Tibial nerve (tissue), 4 donors: ENCODE data around the gene EBF4. TPM values are rescaled to one million over a fixed set of nuclear protein-coding genes. Genes with fewer than 3 reads are reported as not detected.

ENCODE experiments used
- DNase-seq, 2 donors: peaks; one replicate each; pipeline ENCODE4 v3.0.0-alpha.2; 2019; ENCODE audit warnings: low spot score in 2 of 2
- H3K27ac ChIP-seq, 4 donors: fragments of 200-600 bp; sonication (generic) in 3 of 4; one replicate each; pipeline ENCODE4 v1.5.1; 2017 to 2019; ENCODE audit warnings: mild to moderate bottlenecking in 1 of 4
- H3K27me3 ChIP-seq, 2 donors: fragments of 200-600 bp; sonication (generic) in 1 of 2; one replicate each; pipeline versions ENCODE4 v1.5.1 to v1.6.0; 2017 to 2019
- H3K36me3 ChIP-seq, 3 donors: fragments of 200-600 bp; sonication (generic); one replicate each; pipeline ENCODE4 v1.5.1; 2018 to 2019
- H3K4me1 ChIP-seq, 4 donors: fragments of 200-600 bp; sonication (generic) in 3 of 4; one replicate each; pipeline ENCODE4 v1.5.1; 2017 to 2019
- H3K4me3 ChIP-seq, 4 donors: fragments of 200-600 bp; sonication (generic) in 3 of 4; one replicate each; pipeline ENCODE4 v1.5.1; 2017 to 2019; ENCODE audit warnings: mild to moderate bottlenecking in 1 of 4, moderate library complexity in 1 of 4
- H3K9me3 ChIP-seq, 4 donors: fragments of 200-600 bp; sonication (generic) in 3 of 4; one replicate each; pipeline ENCODE4 v1.5.1; 2017 to 2019
- CTCF ChIP-seq, 5 experiments: fragments of 200-600 bp in 3 of 5; fragments of 450-650 bp in 2 of 5; sonication (generic) in 3 of 5; IDR thresholded peaks; one replicate each; pipeline ENCODE4 v1.5.1; 2016 to 2019; ENCODE audit warnings: antibody characterized with exemption in 5 of 5, mild to moderate bottlenecking in 3 of 5, moderate library complexity in 2 of 5
- EP300 ChIP-seq, 2 donors: sonication (generic); formaldehyde crosslinking; IDR thresholded peaks; one replicate each; pipeline ENCODE4 v1.6.1; 2017; ENCODE audit warnings: antibody characterized with exemption in 2 of 2, mild to moderate bottlenecking in 1 of 2
- POLR2A ChIP-seq, 2 donors: fragments of 450-650 bp; IDR thresholded peaks; one replicate each; pipeline ENCODE4 v1.6.1; 2017; ENCODE audit warnings: antibody characterized with exemption in 2 of 2, mild to moderate bottlenecking in 2 of 2, moderate library complexity in 2 of 2
- WGBS, 2 donors: methylation state at CpG; one replicate each; pipeline ENCODE4 v1.1.5; 2018; 5-methylcytosine and 5-hydroxymethylcytosine counted together
- total RNA-seq, 4 donors: library from RNA; depleted of rRNA; stranded (reverse); fragments of >200 nt; gene quantifications; one replicate each; pipeline ENCODE4 v1.1.0, GENCODE V29; 2016

The EBF4 gene
- total RNA-seq, 4 donors from 2014 or later, result 4.8 to 17.5 (median 10.4) TPM

- no peak for TF ChIP-seq EP300 (IDR thresholded peaks at IDR 0.05)
- no peak for TF ChIP-seq POLR2A (IDR thresholded peaks at IDR 0.05)
- TF ChIP-seq CTCF (IDR thresholded peaks at IDR 0.05), result no peak
- no peak for DNase-seq
- H3K4me1 ChIP-seq, result no peaks in the 10 kb centered on the region
- 72 to 76% methylated on average over 10 to 14 of the region's 14 CpGs for WGBS, 2 donors
- H3K27me3 ChIP-seq, result no peaks in the 10 kb centered on the region
- H3K4me3 ChIP-seq, result no peak overlapping the region
- peaks cover 0 to 16% (median 0%) of the 10 kb centered on the region in 3 donors for H3K36me3 ChIP-seq
- no peak overlapping the region for H3K27ac ChIP-seq
- H3K9me3 ChIP-seq, result no peaks in the 10 kb centered on the region
Observed at GRCh38 chr20:2705931-2706645, 13.5 kb downstream of the EBF4 start.

- Histone ChIP-seq H3K36me3 (peaks cover 0 to 16% (median 0%) of the 10 kb centered on the region in 3 donors), H3K4me1 (no peaks in the 10 kb centered on the region), H3K27me3 (no peaks in the 10 kb centered on the region), H3K27ac (no peak overlapping the region), H3K4me3 (no peak overlapping the region), H3K9me3 (no peaks in the 10 kb centered on the region)
- TF ChIP-seq CTCF (IDR thresholded peaks at IDR 0.05) (no peak), POLR2A (IDR thresholded peaks at IDR 0.05) (no peak), EP300 (IDR thresholded peaks at IDR 0.05) (no peak)
- DNase-seq, result no peak
- 65 to 73% methylated on average over 6 of the region's 6 CpGs for WGBS, 2 donors
Observed at GRCh38 chr20:2706688-2707352, 14.2 kb downstream of the EBF4 start.

GRCh38 chr20:2707353-2708072 lies 14.9 kb downstream of the EBF4 start:
- peaks cover 0 to 16% (median 0%) of the 10 kb centered on the region in 3 donors for H3K36me3 ChIP-seq
- H3K27me3 ChIP-seq, result no peaks in the 10 kb centered on the region
- WGBS, 2 donors, result 74 to 78% methylated on average over 7 to 12 of the region's 12 CpGs
- no peaks in the 10 kb centered on the region for H3K4me1 ChIP-seq
- no peak overlapping the region for H3K27ac ChIP-seq
- no peaks in the 10 kb centered on the region for H3K9me3 ChIP-seq
- H3K4me3 ChIP-seq, result no peak overlapping the region
- TF ChIP-seq CTCF (IDR thresholded peaks at IDR 0.05) (no peak), POLR2A (IDR thresholded peaks at IDR 0.05) (no peak), EP300 (IDR thresholded peaks at IDR 0.05) (no peak)
- DNase-seq, result no peak

- H3K4me3 ChIP-seq, result no peak overlapping the region
- no peak overlapping the region for H3K27ac ChIP-seq
- no peak for DNase-seq
- 57 to 70% methylated on average over 3 to 5 of the region's 5 CpGs for WGBS, 2 donors
- peaks cover 0 to 16% (median 0%) of the 10 kb centered on the region in 3 donors for H3K36me3 ChIP-seq
- H3K9me3 ChIP-seq, result no peaks in the 10 kb centered on the region
- TF ChIP-seq POLR2A (IDR thresholded peaks at IDR 0.05) (no peak), CTCF (IDR thresholded peaks at IDR 0.05) (no peak), EP300 (IDR thresholded peaks at IDR 0.05) (no peak)
- no peaks in the 10 kb centered on the region for H3K27me3 ChIP-seq
- H3K4me1 ChIP-seq, result no peaks in the 10 kb centered on the region
Observed at GRCh38 chr20:2708073-2708415, 15.5 kb downstream of the EBF4 start.

GRCh38 chr20:2708665-2709064 lies 16.1 kb downstream of the EBF4 start:
- DNase-seq, result no peak
- Histone ChIP-seq H3K36me3 (peaks cover 0 to 16% (median 0%) of the 10 kb centered on the region in 3 donors), H3K27ac (no peak overlapping the region), H3K9me3 (no peaks in the 10 kb centered on the region), H3K27me3 (no peaks in the 10 kb centered on the region), H3K4me3 (no peak overlapping the region), H3K4me1 (no peaks in the 10 kb centered on the region)
- no peak for TF ChIP-seq CTCF (IDR thresholded peaks at IDR 0.05)
- TF ChIP-seq EP300 (IDR thresholded peaks at IDR 0.05), result no peak
- TF ChIP-seq POLR2A (IDR thresholded peaks at IDR 0.05), result no peak
- WGBS, 2 donors, result 79 to 87% methylated on average over 9 of the region's 9 CpGs
